NCI-H1930 (cell line): ENCODE results near the gene KIF20B.

Experiments used
- DNase-seq, 2 experiments: peaks; one replicate each; lab custom pipeline; 2025; lab: John Stamatoyannopoulos, UW

Gene KIF20B, protein sequence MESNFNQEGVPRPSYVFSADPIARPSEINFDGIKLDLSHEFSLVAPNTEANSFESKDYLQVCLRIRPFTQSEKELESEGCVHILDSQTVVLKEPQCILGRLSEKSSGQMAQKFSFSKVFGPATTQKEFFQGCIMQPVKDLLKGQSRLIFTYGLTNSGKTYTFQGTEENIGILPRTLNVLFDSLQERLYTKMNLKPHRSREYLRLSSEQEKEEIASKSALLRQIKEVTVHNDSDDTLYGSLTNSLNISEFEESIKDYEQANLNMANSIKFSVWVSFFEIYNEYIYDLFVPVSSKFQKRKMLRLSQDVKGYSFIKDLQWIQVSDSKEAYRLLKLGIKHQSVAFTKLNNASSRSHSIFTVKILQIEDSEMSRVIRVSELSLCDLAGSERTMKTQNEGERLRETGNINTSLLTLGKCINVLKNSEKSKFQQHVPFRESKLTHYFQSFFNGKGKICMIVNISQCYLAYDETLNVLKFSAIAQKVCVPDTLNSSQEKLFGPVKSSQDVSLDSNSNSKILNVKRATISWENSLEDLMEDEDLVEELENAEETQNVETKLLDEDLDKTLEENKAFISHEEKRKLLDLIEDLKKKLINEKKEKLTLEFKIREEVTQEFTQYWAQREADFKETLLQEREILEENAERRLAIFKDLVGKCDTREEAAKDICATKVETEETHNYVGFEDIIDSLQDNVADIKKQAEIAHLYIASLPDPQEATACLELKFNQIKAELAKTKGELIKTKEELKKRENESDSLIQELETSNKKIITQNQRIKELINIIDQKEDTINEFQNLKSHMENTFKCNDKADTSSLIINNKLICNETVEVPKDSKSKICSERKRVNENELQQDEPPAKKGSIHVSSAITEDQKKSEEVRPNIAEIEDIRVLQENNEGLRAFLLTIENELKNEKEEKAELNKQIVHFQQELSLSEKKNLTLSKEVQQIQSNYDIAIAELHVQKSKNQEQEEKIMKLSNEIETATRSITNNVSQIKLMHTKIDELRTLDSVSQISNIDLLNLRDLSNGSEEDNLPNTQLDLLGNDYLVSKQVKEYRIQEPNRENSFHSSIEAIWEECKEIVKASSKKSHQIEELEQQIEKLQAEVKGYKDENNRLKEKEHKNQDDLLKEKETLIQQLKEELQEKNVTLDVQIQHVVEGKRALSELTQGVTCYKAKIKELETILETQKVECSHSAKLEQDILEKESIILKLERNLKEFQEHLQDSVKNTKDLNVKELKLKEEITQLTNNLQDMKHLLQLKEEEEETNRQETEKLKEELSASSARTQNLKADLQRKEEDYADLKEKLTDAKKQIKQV (N-terminal part only)

GRCh38 chr10:89701242-89702120, at the start of gene KIF20B:
Gene KIF20B, plus strand, starts transcription at chr10:89701590. Its CDS starts 3,705 bp downstream, at chr10:89705295.
- DNase-seq = peak; percentile 84

DNA sequence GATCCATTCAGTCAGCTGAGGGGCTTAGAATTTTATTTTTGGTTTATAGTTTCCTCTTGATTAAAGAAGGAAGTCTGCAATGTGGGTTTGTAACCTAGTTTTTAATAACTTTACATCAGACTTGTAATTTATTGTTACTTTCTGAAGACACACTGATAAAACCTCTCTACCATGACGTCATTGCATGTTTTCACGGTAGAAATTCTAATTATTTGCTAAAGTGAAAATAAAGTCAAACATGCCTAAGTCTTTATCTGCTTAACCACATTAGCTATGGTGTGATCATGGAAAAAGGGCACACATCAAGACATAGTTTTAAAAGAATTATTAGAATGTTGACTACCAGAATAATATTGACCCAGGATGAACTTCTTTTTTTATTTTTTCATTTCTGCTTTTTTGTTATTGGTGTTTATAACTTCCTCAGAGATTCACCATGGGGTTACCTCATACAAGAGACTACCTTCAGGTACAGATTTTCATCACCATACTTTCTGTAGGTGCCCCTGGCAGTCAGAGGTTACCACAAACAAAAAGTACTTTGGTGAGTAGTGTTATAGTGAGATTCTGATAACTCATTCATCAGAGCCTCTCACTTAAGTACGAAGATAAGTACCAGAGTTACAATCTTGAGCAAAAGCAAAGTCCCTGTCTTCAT, 49.3 kb upstream of the KIF20B start:
- no peak for DNase-seq

DNA sequence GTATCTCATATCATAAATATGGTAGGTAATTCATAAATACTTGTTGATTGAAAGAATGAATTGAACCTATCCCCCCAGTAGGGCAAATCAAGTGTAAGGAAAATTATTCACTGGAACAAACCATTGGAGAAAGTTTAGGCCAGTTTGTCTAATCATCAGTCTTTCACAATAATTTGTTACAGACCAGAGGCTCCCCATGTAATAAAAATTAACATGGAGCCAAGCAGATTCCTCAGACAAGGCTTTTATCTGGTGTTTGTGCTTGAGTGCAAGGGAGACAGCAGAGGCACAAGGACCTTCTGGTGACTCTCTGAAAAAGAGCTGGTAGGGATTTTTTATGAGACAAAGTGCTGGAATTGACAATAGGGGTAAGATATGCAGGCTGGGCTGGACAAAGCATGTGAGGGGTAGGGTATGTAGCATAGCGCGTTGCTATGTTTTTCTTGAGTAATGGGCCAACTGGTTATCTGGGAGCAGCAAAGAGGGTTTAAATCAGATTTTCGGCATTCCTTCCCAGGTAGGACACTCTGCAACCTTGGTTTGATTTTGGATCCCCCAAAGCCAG, 48.5 kb upstream of the KIF20B start:
- no peak for DNase-seq

DNA sequence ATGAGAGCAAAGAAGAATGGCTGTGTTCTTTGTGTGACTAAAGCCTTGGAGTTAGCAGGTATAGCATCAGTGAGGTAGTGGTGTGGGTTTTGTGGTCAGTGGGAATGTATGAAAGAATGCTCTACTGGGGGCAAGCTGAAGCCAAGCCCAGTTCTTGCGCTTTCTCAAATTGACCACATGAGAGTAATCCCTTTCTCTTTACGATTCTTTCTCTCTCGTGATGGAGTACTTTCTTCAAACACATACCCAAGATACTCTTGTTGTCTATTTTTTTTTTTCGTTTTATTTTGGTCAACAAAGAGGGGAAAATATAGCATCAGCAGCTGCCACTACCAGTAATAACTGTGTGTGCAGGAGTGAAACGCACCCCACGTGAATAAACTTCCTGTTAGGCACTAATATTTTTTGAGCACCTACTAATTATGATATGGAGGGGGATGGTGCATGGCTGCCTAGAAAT, 48.0 kb upstream of the KIF20B start:
- DNase-seq = no peak

- no peak for DNase-seq
Measured at GRCh38 chr10:89655722-89656121, 45.7 kb upstream of the KIF20B start.

- DNase-seq = no peak
Measured at GRCh38 chr10:89657302-89657701, 44.1 kb upstream of the KIF20B start.

GRCh38 chr10:89659143-89660131, 42.0 kb upstream of the KIF20B start:
- no peak for DNase-seq

GRCh38 chr10:89662596-89662995, 38.8 kb upstream of the KIF20B start:
- no peak for DNase-seq

DNA sequence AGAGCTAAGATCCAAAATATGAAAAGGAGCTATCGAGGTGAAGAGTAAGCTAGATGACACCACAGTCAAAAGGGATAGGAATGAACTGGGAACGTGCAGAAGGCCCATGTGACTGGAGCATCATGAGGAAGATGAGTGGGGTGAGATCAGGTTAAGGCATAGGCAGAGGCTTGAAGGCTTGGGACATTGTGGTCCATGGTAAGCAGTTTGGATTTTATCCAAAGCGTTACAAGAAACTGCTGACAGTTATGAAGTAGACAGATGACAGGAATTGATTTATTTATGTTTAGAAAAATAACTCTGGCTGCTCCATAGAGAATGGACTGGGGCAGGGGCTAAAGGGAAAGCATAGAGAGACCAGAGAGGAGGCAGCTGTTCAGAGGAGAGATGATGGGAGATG, 38.2 kb upstream of the KIF20B start:
- DNase-seq = no peak

DNA sequence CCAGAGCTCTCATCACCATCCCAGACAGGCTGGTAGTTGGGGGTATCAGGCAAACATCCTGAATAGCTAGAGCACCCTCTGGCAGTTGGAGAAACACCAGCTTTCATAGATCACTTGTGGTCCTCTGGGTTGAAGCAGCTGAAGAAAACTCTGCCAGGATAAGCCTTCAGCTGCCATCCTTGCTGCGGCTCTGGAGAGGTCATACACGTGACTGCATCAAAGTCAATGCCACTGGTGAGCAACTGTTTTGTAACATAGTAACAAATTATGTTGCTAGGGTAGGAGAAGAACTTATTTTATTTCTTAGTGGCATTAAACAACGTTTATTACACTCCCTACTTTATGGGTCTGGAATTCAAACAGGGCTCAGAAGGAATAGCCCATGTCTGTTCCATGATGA, 37.2 kb upstream of the KIF20B start:
- DNase-seq = no peak

- no peak for DNase-seq
Measured at GRCh38 chr10:89665302-89665701, 36.1 kb upstream of the KIF20B start.

DNA sequence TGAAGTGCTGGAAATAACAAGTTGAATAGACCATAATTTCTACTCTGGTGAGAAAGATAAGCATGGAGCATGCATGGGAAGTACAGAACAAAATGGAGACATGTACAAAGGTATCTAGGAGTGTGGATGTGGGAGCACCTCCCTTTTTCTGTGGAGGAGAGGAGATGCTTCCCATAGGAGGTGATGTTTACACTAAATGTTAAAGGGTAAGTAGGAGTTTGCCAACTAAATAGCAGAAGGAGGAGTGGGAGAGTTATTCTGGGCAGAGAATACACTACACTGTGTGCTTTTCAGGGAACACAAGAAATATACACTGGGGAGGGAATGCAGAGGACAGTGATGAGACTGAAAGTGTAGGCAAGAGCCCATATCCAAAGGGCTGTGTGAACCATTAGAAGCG, 35.3 kb upstream of the KIF20B start:
- DNase-seq = no peak

DNA sequence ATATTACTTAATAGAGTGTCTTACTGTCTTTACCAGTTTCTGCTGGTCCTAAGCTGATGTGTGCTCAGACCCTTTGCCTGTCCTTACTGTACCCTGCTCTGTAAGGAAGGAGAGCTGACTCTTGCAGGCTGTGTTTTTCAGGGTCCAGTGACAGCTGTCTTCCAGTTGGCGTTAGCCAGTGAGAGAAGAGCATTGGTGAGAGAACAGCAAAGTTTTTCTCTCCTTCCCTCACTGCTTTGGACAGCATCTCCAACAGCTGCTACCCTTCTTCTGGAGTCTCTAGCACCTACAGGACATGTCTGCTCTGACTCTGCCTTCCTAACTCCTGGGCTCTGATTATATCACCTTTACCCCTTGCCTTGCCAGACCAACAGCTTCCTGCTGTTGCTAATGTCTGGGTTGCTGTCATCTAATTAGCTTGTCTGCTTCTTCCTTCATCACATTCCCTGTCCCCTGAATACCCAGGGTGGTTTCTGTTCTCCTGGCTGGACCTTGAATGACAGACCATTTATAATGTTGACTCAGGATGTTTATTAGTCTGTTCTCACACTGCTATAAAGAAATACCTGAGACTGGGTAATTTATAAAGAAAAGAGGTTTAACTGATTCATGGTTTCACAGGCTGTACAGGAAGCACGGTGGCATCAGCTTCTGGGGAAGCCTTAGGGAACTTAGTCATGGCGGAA, 32.9 kb upstream of the KIF20B start:
- no peak for DNase-seq

DNA sequence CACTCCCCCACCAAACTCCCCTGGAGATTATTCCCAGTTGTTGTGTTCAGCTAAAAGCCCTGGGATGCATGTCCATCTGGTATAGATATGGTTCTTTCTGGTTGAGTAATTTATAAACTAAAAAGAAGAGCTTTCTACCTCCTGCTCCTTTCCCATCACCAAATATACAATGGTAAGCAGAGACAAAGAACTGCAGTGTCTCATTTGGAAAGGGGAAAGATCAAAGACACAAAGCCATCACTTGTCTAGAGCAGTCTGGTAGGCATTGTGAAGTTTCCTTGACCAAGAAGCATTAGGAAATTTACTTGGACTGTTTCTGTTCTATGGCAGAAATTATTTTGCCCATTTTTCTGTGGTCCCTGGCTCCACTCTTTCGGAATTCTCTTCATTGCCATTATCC, 31.4 kb upstream of the KIF20B start:
- no peak for DNase-seq

DNA sequence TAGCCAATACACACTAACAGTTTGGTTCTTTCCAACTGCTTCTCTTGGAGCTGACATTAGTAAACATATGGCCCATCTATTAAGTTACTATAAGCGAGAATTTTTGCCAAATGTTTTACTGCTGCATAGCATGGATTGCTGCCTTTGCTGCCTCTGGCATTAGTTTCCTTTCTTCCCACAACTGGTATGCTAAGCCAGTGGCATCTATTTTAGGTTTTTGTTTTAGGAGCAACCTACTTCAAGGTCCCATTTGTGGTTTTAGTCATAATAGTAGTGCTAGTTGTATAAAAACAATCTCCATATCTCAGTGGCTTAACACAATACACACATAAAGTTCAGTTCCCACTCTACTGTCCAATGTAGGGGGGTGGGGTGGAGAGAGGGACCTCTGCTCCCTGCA, 30.5 kb upstream of the KIF20B start:
- no peak for DNase-seq

DNA sequence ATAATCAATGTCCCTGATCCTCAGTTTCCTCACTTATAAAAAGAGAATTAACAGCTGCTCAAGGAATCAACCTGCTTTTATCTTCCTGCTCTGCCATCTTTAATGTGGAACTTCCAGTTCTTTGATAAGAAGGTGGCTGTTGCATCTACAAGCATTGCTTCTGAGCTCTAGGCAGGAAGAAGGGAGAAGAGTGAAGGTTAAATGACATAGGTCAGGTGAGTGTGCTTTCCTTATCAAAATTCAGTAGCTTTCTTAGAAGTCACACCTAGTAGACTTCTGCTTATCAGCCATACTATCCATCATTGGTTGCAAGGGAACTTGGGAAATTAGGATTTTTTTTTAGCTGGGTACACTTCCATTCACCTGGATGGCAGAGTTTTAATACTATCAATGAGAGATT, 24.0 kb upstream of the KIF20B start:
- DNase-seq = no peak

GRCh38 chr10:89679986-89680385, 21.4 kb upstream of the KIF20B start:
- no peak for DNase-seq

GRCh38 chr10:89683883-89684282, 17.5 kb upstream of the KIF20B start:
- DNase-seq = no peak
